Lung (tissue), 12 donors: ENCODE data around the gene DKK2. TPM values are rescaled to one million over a fixed set of nuclear protein-coding genes. Genes with fewer than 3 reads are reported as not detected.

Experiments used
- ATAC-seq: fragments of 200-7000 bp; cut with Tn5 transposase; one replicate; pipeline ENCODE4 v1.9.1; 2020; ENCODE audit warnings: moderate number of reproducible peaks; ENCODE audit not compliant: insufficient read depth, low FRiP score
- DNase-seq, 3 donors: peaks; one replicate each; pipeline ENCODE4 v3.0.0-alpha.2; 2013 to 2017
- H3K27ac ChIP-seq, 2 donors: one replicate each; pipeline ENCODE4 v1.5.1; 2013; ENCODE audit warnings: mild to moderate bottlenecking in 2 of 2, moderate library complexity in 2 of 2, control low read depth in 1 of 2, inconsistent platforms in 1 of 2, low read depth in 1 of 2, low read length in 1 of 2
- H3K27me3 ChIP-seq, 3 donors: one replicate each; pipeline ENCODE4 v1.5.1; 2013; ENCODE audit warnings: low read length in 2 of 3; ENCODE audit not compliant: control insufficient read depth in 3 of 3, insufficient read depth in 3 of 3
- H3K36me3 ChIP-seq, 4 donors: one replicate each; pipeline ENCODE4 v1.5.1; 2013; ENCODE audit warnings: low read length in 4 of 4, mild to moderate bottlenecking in 1 of 4, moderate library complexity in 1 of 4; ENCODE audit not compliant: control insufficient read depth in 4 of 4, insufficient read depth in 4 of 4
- H3K4me1 ChIP-seq, 5 donors: one replicate each; pipeline ENCODE4 v1.5.1; 2013; ENCODE audit warnings: low read length in 5 of 5, mild to moderate bottlenecking in 2 of 5, moderate library complexity in 1 of 5; ENCODE audit not compliant: control insufficient read depth in 5 of 5, insufficient read depth in 5 of 5
- H3K4me3 ChIP-seq: one replicate; pipeline ENCODE4 v1.5.1; 2013; ENCODE audit warnings: mild to moderate bottlenecking, control low read depth, moderate library complexity
- H3K9ac ChIP-seq, 2 donors: one replicate each; pipeline ENCODE4 v1.5.1; 2013; ENCODE audit warnings: low read length in 2 of 2, control low read depth in 1 of 2; ENCODE audit not compliant: insufficient read depth in 1 of 2
- H3K9me3 ChIP-seq, 4 donors: one replicate each; pipeline ENCODE4 v1.5.1; 2013; ENCODE audit warnings: low read length in 3 of 4, mild to moderate bottlenecking in 1 of 4, moderate library complexity in 1 of 4; ENCODE audit not compliant: control insufficient read depth in 4 of 4, insufficient read depth in 3 of 4
- CTCF ChIP-seq: IDR thresholded peaks from 2 replicates; pipeline ENCODE4 v1.5.1; 2012; ENCODE audit warnings: mild to moderate bottlenecking; ENCODE audit errors: control extremely low read depth, extremely low read depth
- WGBS, 2 donors: extraction: QIAGEN DNeasy Blood & Tissue Kit; methylation state at CpG; one replicate each; pipeline ENCODE4 v1.1.7; 2013; 5-methylcytosine and 5-hydroxymethylcytosine counted together
- polyA plus RNA-seq, 2 donors: library from polyadenylated mRNA; stranded (reverse); fragments of 200-250 nt; gene quantifications; one replicate each; pipeline ENCODE4 v1.2.1, GENCODE V29; 2013
- total RNA-seq, 2 donors: library from RNA; depleted of rRNA in 1 of 2; stranded (reverse); fragments of >200 nt in 1 of 2; gene quantifications; one replicate each; pipeline ENCODE4 v1.2.1, GENCODE V29; 2014 to 2021
- donor health status: control.
- donor health status: control.
- donor health status: Bipolar disorder and iron deficiency.
- donor health status: healthy.
- donor health status: DM: yes; HTN: yes; CAD: no.

DKK2 gene
- total and polyA plus RNA-seq, 4 donors = 2.6 to 16.1 (median 4.7) TPM

- Histone ChIP-seq H3K36me3 (no peaks in the 10 kb centered on the region), H3K9ac (no peak overlapping the region), H3K27me3 (peaks cover 0 to 65% (median 46%) of the 10 kb centered on the region in 3 donors), H3K4me1 (peaks cover 0 to 38% (median 11%) of the 10 kb centered on the region in 5 donors), H3K9me3 (peaks cover 0 to 3% (median 0%) of the 10 kb centered on the region in 4 donors), H3K4me3 (no peak overlapping the region), H3K27ac (no peak overlapping the region)
- ATAC-seq = no peak
- peak in 2 of 3 donors; percentile 2 to 6 for DNase-seq
- WGBS, 2 donors = 4 to 5% methylated on average over 19 of the region's 19 CpGs
- TF ChIP-seq CTCF = no peak
Measured at GRCh38 chr4:107036584-107037198, 578 bp upstream of the DKK2 start.

GRCh38 chr4:107034996-107035818, 906 bp downstream of the DKK2 start:
- Histone ChIP-seq H3K36me3 (no peaks in the 10 kb centered on the region), H3K27me3 (peaks cover 0 to 70% (median 51%) of the 10 kb centered on the region in 3 donors), H3K27ac (no peak overlapping the region), H3K9me3 (peaks cover 0 to 3% (median 0%) of the 10 kb centered on the region in 4 donors), H3K4me1 (peaks cover 0 to 38% (median 11%) of the 10 kb centered on the region in 5 donors), H3K4me3 (no peak overlapping the region), H3K9ac (no peak overlapping the region)
- ATAC-seq (no peak), DNase-seq (peak; percentile 28 to 40 (median 28))
- TF ChIP-seq CTCF = no peak
- 3 to 4% methylated on average over 39 of the region's 39 CpGs for WGBS, 2 donors

GRCh38 chr4:107034091-107034995, 1.8 kb downstream of the DKK2 start:
- Histone ChIP-seq H3K4me1 (peaks cover 0 to 38% (median 11%) of the 10 kb centered on the region in 5 donors), H3K36me3 (no peaks in the 10 kb centered on the region), H3K9me3 (peaks cover 0 to 3% (median 0%) of the 10 kb centered on the region in 4 donors), H3K9ac (no peak overlapping the region), H3K4me3 (no peak overlapping the region), H3K27me3 (peaks cover 0 to 65% (median 51%) of the 10 kb centered on the region in 3 donors), H3K27ac (no peak overlapping the region)
- WGBS, 2 donors = 2 to 3% methylated on average over 39 of the region's 39 CpGs
- ATAC-seq (no peak), DNase-seq (peak; percentile 65 to 69 (median 66))
- no peak for TF ChIP-seq CTCF
